Endodermal cell (in vitro differentiated cells): ENCODE results near the gene BLOC1S1. TPM values are rescaled to one million over a fixed set of nuclear protein-coding genes. Genes with fewer than 3 reads are reported as not detected.
A peak's percentile ranks its signal among the peaks of the same experiment; 100 is the strongest.

ENCODE experiments used
- DNase-seq: peaks from one replicate; pipeline ENCODE4 v3.0.0-alpha.2; 2017
- H3K27ac ChIP-seq: 2 replicates; pipeline ENCODE4 v1.5.1; 2013; ENCODE audit warnings: mild to moderate bottlenecking, low read depth, low read length, moderate library complexity
- H3K27me3 ChIP-seq: 2 replicates; pipeline ENCODE4 v1.6.1; 2013; ENCODE audit warnings: mild to moderate bottlenecking, low read length, moderate library complexity; ENCODE audit not compliant: insufficient read depth, control insufficient read depth, poor library complexity, severe bottlenecking
- H3K36me3 ChIP-seq: 2 replicates; pipeline ENCODE4 v1.7.0; 2013; ENCODE audit warnings: mild to moderate bottlenecking, low read length, moderate library complexity; ENCODE audit not compliant: control insufficient read depth, insufficient read depth
- H3K4me1 ChIP-seq: one replicate; pipeline ENCODE4 v1.7.0; 2013; ENCODE audit warnings: low read length; ENCODE audit not compliant: control insufficient read depth, insufficient read depth
- H3K4me3 ChIP-seq: 2 replicates; pipeline ENCODE4 v1.5.1; 2013; ENCODE audit warnings: mild to moderate bottlenecking, low read length, moderate library complexity
- H3K9ac ChIP-seq: 2 replicates; pipeline ENCODE4 v1.6.1; 2013; ENCODE audit warnings: mild to moderate bottlenecking, low read length, moderate library complexity; ENCODE audit not compliant: poor library complexity, severe bottlenecking; ENCODE audit errors: extremely low read depth
- H3K9me3 ChIP-seq: 2 replicates; pipeline ENCODE4 v1.6.1; 2013; ENCODE audit warnings: mild to moderate bottlenecking, low read length, moderate library complexity; ENCODE audit not compliant: control insufficient read depth
- H3K27ac Mint-ChIP-seq: 2 replicates; pipeline ENCODE4 v1.8.0; 2020; ENCODE audit warnings: mixed read lengths
- H3K27me3 Mint-ChIP-seq: 2 replicates; pipeline ENCODE4 v1.8.0; 2021; ENCODE audit warnings: mild to moderate bottlenecking, mixed read lengths; ENCODE audit not compliant: insufficient read depth
- H3K36me3 Mint-ChIP-seq: 2 replicates; pipeline ENCODE4 v1.8.0; 2020; ENCODE audit warnings: low read depth, mixed read lengths
- H3K4me1 Mint-ChIP-seq: 2 replicates; pipeline ENCODE4 v1.8.0; 2020; ENCODE audit warnings: mixed read lengths
- H3K4me3 Mint-ChIP-seq: 2 replicates; pipeline ENCODE4 v1.8.0; 2020; ENCODE audit warnings: mild to moderate bottlenecking, moderate library complexity, mixed read lengths
- H3K9me3 Mint-ChIP-seq: 2 replicates; pipeline ENCODE4 v1.8.0; 2020; ENCODE audit warnings: mild to moderate bottlenecking, mixed read lengths
- CTCF ChIP-seq: fragments of 200-600 bp; sonication (generic); conservative IDR thresholded peaks from 2 replicates; pipeline ENCODE4 v1.5.0; 2021; ENCODE audit warnings: antibody characterized with exemption, mild to moderate bottlenecking
- WGBS, 2 experiments: methylation state at CpG; one replicate each; pipeline versions ENCODE4 v1.1.5 to v1.1.7; 2013; ENCODE audit warnings: missing lambda C conversion rate in 2 of 2, mixed read lengths in 1 of 2; ENCODE audit not compliant: insufficient coverage in 1 of 2, insufficient read length in 1 of 2; 5-methylcytosine and 5-hydroxymethylcytosine counted together
- total RNA-seq, 2 donors: library from RNA; stranded (reverse); fragmentation: NEBNext Ultra II Directional in 1 of 2; extraction: Animal tissue kit (Norgen Biotek cat#: 25700) in 1 of 2; gene quantifications; 2 replicates in 1 of 2; 3 replicates in 1 of 2; pipeline ENCODE4 v1.2.1, GENCODE V29; 2021

BLOC1S1 gene
- total RNA-seq, 2 donors from 2014 or later, result 95.1 to 102 TPM

- Histone ChIP-seq H3K36me3 (peaks cover 37% of the 10 kb centered on the region), H3K9ac (peak overlapping the region; percentile 71), H3K27ac (peak overlapping the region; percentile 84), H3K27me3 (no peaks in the 10 kb centered on the region), H3K4me3 (peak overlapping the region; percentile 96), H3K9me3 (no peaks in the 10 kb centered on the region), H3K4me1 (peaks cover 5% of the 10 kb centered on the region)
- H3K27me3 Mint-ChIP-seq, result no peaks in the 10 kb centered on the region
- peak; percentile 54 for TF ChIP-seq CTCF
- peaks cover 45% of the 10 kb centered on the region for H3K4me1 Mint-ChIP-seq
- peak; percentile 93 for DNase-seq
- H3K36me3 Mint-ChIP-seq, result peaks cover 27% of the 10 kb centered on the region
- no peaks in the 10 kb centered on the region for H3K9me3 Mint-ChIP-seq
- 4 to 14% methylated on average over 1 to 11 of the region's 13 CpGs for WGBS, 2 experiments
- peak overlapping the region; percentile 92 for H3K4me3 Mint-ChIP-seq
- peak overlapping the region; percentile 95 for H3K27ac Mint-ChIP-seq
Measured at GRCh38 chr12:55745361-55746173, 29.7 kb downstream of the BLOC1S1 start.

- Histone ChIP-seq H3K27me3 (no peaks in the 10 kb centered on the region), H3K4me1 (peaks cover 5% of the 10 kb centered on the region), H3K9me3 (no peaks in the 10 kb centered on the region), H3K36me3 (peaks cover 45% of the 10 kb centered on the region), H3K27ac (peak overlapping the region; percentile 84), H3K9ac (peak overlapping the region; percentile 30), H3K4me3 (peak overlapping the region; percentile 96)
- TF ChIP-seq CTCF, result no peak
- Mint-ChIP-seq H3K27ac (peak overlapping the region; percentile 95), H3K27me3 (no peaks in the 10 kb centered on the region), H3K4me1 (peaks cover 45% of the 10 kb centered on the region), H3K36me3 (peaks cover 34% of the 10 kb centered on the region), H3K4me3 (peak overlapping the region; percentile 92), H3K9me3 (no peaks in the 10 kb centered on the region)
- 0 to 32% methylated on average over 2 to 3 of the region's 3 CpGs for WGBS, 2 experiments
- DNase-seq, result no peak
Measured at GRCh38 chr12:55746174-55746912, 30.5 kb downstream of the BLOC1S1 start.

- Histone ChIP-seq H3K4me3 (peak overlapping the region; percentile 96), H3K4me1 (peaks cover 5% of the 10 kb centered on the region), H3K36me3 (peaks cover 51% of the 10 kb centered on the region), H3K27ac (no peak overlapping the region), H3K9ac (no peak overlapping the region), H3K9me3 (no peaks in the 10 kb centered on the region), H3K27me3 (no peaks in the 10 kb centered on the region)
- DNase-seq, result no peak
- H3K9me3 Mint-ChIP-seq, result no peaks in the 10 kb centered on the region
- H3K4me1 Mint-ChIP-seq, result peaks cover 43% of the 10 kb centered on the region
- TF ChIP-seq CTCF, result no peak
- no peak overlapping the region for H3K27ac Mint-ChIP-seq
- no peaks in the 10 kb centered on the region for H3K27me3 Mint-ChIP-seq
- peaks cover 38% of the 10 kb centered on the region for H3K36me3 Mint-ChIP-seq
- H3K4me3 Mint-ChIP-seq, result no peak overlapping the region
Measured at GRCh38 chr12:55746913-55747231, 31.0 kb downstream of the BLOC1S1 start.
